GM10248 (cell line): ENCODE measurements around the gene FKBP14.

ENCODE experiments used
- CTCF ChIA-PET: fragments of 300-600 bp; sonication (Branson Sonifier 250); formaldehyde crosslinking; extraction: SDS; loops from one replicate; lab custom pipeline; 2021; ENCODE audit warnings: antibody characterized with exemption; lab: Yijun Ruan, JAX
- POLR2A ChIA-PET: fragments of 350-650 bp; sonication (Branson Sonifier 250); formaldehyde crosslinking; extraction: SDS; loops from one replicate; lab custom pipeline; 2020; ENCODE audit warnings: antibody characterized with exemption; lab: Yijun Ruan, JAX
- DNase-seq: peaks from one replicate; pipeline ENCODE4 v3.0.0; 2012; ENCODE audit errors: extremely low spot score
- CTCF ChIP-seq: IDR thresholded peaks from 2 replicates; pipeline ENCODE4 v1.5.1; 2012; ENCODE audit warnings: mild to moderate bottlenecking, low read depth; ENCODE audit errors: extremely low read depth, missing control alignments, control extremely low read depth

FKBP14 gene

GRCh38 chr7:30003098-30003497 is 23.4 kb downstream of the FKBP14 start:
- ChIA-PET POLR2A (no interaction called here), CTCF (no interaction called here)
- no peak for DNase-seq
- no peak for TF ChIP-seq CTCF

GRCh38 chr7:30001998-30002397 is 24.5 kb downstream of the FKBP14 start:
- ChIA-PET POLR2A (no interaction called here), CTCF (no interaction called here)
- no peak for TF ChIP-seq CTCF
- DNase-seq: no peak

- TF ChIP-seq CTCF: no peak
- no peak for DNase-seq
- ChIA-PET CTCF (no interaction called here), POLR2A (no interaction called here)
Measured at GRCh38 chr7:29998489-29998888, 28.0 kb downstream of the FKBP14 start.

GRCh38 chr7:29996321-29996720 is 30.2 kb downstream of the FKBP14 start:
- POLR2A ChIA-PET: no interaction called here
- TF ChIP-seq CTCF: no peak
- DNase-seq: no peak
- CTCF ChIA-PET: no interaction called here

- DNase-seq: no peak
- ChIA-PET CTCF (no interaction called here), POLR2A (no interaction called here)
- no peak for TF ChIP-seq CTCF
Measured at GRCh38 chr7:29995652-29996051, 30.9 kb downstream of the FKBP14 start.

- ChIA-PET POLR2A (no interaction called here), CTCF (interaction anchor here (1.0 kb wide), 1 partner anchor 13 kb away, joined by 4 read pairs; no protein-coding TSS in a partner anchor)
Measured at GRCh38 chr7:29993140-29993539, 33.4 kb downstream of the FKBP14 start.

More at GRCh38 chr7:29993140-29993539, 33.4 kb downstream of the FKBP14 start:
- TF ChIP-seq CTCF: no peak
- no peak for DNase-seq
